NOMO-1 (cell line): Measurements from ENCODE around the gene CLTCL1.
A peak's percentile ranks its signal among the peaks of the same experiment; 100 is the strongest.
"Not testable (repeated sequence)": the region's sequence is repeated elsewhere in the genome, so short reads cannot be mapped to it uniquely, and the experiment has no call there.

Source experiments
- DNase-seq, 2 experiments: peaks; one replicate each; lab custom pipeline; 2025; ENCODE audit not compliant: unreplicated experiment in 2 of 2; lab: John Stamatoyannopoulos, UW

The CLTCL1 gene

DNA sequence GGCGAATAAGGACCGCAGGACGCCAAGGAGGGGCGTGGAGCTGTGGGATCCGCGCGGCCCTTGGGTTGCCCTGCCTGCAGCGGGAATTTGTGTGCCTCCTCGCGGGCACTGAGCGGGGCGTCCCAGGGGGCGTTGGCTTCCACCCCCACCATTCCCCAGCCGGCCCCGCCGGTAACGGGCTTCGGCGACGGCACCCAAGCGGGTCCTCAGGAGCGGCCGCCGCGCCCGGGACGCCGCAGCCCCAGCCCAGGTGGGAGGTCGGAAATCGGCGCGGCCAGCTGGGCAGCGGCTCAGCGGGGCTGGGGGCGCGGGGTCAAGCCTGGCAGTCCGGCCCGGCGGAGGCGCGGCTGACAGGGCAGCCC lies 320 bp downstream of the CLTCL1 start:
- DNase-seq = no peak

DNA sequence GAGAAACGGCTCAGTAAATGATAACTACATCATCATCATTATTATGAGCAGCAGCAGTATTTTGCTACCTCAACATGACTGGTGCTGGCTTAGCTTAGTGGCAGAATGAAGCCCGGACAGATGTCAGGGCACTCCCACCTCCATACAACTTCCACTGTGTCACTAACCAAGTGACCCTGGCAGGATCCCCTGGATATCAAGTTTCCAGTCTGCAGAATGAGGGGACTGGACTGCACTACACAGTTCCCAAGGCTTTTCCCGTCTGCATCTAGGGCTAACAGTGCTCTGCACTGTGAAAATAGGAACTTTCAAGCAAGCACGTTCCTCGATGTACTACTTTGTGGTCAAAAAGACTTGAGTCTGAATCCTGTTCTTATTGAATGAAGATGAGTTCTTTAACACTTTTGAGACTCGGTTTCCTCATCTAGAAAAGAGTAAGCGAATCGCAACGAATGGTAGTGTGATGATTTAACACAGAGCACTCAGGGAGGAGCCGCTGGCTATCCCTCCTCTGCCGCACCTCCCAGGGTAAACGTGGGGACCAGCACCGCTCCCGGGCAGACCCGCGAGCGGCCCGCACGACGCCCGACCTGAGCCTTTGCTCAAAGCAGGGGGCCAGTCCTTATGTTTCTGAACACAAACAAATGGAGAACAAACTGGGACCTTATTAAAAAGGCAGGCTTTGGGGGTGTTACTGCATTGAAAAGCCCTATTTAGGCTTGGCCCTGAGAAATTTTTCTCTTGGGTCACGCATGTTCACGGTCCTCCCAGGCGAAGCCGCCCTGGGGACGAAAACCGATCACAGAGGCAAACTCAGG lies 910 bp downstream of the CLTCL1 start:
- DNase-seq = peak in 1 of 2 experiments; percentile 29

DNA sequence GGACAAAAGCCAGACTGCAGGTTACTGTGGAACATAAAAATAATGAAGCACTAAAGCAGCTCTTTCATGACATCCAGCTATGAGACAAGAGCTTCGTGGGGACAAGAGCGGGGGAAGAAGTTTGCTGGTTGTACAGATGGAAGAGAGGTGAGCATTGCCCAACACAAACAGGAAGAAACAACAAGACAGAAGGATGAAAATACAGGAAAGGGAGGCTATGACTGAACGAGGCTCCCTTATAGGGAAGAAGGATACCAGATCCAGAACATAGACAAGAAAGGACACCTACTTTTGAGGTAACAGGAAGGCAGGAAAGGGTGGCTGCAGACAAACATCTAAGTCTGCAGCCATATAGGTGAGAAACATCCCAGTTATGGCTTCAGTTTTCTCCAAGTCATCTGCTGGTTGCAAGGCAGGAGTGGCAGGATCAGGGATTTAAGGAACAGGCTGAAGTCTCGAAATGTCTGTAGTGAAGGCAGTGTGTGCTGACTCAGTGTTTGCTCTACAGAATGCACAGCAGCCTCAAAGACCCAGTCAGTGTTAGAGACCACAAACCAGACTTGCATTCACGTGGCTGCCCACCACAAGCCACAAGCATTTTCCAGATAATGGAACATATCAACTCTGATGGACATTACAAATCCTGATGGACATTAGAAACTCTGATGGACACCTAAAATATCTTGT lies 1.9 kb downstream of the CLTCL1 start:
- DNase-seq = no peak

DNA sequence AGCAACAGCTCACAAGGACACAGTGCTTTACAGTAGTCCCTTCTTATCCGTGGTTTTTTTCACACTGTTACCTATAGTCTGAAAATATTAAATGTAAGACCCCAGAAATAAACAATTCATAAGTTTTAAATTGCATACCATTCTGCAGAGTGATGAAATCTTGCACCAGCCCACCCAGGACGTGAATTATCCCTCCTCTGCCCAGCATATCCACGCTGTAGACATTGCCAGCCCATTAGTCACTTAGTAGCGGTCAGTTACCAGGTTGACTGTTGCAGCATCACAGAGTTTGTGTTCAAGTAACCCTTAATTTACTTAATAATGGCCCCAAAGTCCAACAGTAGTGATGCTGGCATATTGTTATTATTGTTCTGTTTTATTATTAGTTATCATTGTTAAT lies 3.6 kb downstream of the CLTCL1 start:
- no peak for DNase-seq

- no peak for DNase-seq
These were observed 4.3 kb downstream of the CLTCL1 start for GRCh38 chr22:19287076-19287707.

DNA sequence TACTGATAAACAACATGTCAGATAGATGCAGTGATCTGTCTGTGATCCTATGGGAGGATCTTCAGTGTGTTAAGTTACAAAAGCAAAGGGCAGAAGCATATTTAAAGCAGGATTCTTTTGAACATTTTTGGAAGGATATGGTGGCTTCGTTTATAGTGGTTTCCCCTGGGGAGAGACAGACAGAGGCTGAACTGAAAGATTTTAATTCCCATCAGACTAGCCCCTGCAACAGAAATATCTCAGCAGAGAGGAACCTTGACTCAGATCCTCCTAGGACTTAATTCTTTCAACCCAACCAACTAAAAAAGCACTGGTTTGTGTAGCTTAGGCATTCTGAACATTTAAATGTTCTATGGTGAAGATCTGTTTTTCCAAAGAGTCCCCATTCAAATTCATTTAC lies 5.7 kb downstream of the CLTCL1 start:
- DNase-seq = no peak

- not testable (repeated sequence) for DNase-seq
These were observed 12.4 kb downstream of the CLTCL1 start for GRCh38 chr22:19279143-19279542.

DNA sequence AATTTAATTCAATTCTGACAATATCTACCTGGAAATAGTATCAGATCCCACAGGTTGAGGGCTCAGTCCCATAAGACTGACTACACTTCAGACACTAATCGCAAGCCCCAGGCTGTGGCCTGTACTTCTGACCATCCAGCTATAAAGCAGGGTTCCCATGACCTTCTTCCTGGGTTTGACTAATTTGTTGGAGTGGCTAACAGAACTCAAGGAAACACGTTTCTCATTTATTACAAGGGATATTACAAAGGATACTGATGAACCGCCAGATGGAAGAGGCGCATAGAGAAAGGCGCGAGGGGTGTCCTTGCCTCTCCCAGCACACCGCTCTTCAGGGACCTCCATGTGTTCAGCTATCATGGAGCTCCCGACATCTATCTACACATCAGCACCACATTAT lies 13.7 kb downstream of the CLTCL1 start:
- no peak for DNase-seq

- no peak for DNase-seq
These were observed 15.5 kb downstream of the CLTCL1 start for GRCh38 chr22:19275919-19276600.

DNA sequence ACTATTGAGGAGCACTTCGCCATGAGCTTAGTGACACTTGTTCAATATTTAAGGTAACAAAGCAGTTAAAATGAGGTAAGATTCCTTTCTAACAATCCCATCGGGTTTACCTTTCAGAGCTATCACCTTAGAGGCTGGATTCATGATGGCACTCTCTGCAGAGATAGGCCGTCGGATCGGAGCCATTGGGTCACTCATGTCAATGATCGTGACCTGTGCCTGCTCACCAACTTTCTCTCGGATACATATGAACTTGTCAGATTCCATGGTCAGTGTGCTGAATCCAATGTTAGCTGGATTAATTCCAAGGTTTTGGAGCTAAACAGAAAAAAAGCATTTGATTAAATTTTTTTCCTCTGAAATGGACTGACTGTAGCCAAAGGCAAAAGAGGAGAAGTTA lies 16.0 kb downstream of the CLTCL1 start:
- DNase-seq = no peak

GRCh38 chr22:19275104-19275503 lies 16.4 kb downstream of the CLTCL1 start:
- no peak for DNase-seq

GRCh38 chr22:19271856-19272535 lies 19.5 kb downstream of the CLTCL1 start:
- no peak for DNase-seq

DNA sequence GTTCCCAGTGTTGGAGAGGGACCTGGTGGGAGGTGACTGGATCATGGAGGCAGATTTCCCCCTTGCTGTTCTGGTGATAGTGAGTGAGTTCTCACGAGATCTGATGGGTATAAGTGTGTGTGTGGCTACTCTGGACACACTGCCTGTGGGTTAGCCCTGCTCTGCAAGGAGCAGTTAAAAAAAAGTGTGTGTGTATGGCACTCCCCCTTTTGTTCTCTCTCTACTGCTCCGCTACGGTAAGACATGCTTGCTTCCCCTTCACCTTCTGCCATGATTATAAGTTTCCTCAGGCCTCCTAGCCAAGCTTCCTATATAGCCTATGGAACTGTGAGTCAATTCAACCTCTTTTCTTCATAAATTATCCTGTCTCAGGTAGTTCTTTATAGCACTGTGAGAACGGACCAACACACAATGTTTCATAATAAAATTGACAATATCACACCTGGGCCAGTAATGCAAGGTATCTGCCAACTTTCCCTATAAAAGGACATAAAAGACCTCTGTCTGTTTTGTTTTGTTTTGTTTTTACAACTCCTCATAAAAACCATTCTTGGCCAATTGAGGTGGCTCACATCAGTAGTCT lies 20.2 kb downstream of the CLTCL1 start:
- DNase-seq = no peak

- DNase-seq = no peak
These were observed 20.6 kb downstream of the CLTCL1 start for GRCh38 chr22:19270873-19271272.

DNA sequence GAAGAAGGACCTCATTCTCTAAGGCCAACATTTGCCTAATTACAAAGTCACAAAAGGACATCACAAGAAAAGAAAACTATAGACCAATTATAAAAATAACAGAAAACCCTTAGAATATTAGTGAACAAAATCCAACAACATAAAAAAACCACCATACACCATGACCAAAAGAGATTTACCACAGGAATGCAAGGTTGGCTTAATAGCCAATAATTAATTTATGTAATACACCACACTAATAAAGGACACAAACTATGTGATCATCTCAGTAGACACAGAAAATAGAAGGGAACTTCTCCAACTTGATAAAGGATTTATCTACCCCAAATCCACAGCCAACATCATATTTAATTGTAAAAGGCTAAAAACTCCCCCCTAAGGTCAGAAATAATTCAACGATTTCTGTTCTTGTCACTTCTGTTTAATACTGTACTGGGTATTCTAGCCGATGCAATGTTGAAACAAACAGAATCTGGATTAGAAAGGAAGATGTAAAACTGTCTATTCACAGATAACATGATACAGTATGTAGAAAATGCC lies 24.9 kb downstream of the CLTCL1 start:
- no peak for DNase-seq

DNA sequence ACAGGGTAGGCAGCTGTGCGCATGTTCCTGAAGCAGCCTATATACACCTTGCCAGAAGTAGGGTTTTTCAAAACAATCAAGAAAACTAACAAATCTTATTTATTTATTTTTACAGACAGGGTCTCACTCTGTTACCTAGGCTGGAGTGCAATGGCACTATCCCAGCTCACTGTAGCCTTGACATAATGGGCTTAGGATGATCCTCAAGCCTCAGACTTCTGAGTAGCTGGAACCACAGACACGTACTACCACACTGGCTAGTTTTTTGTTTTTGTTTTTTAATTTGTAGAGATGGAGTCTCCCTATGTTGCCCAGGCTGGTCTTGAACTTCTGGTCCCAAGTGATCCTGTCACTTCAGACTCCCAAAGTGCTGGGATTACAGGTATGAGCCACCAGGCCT lies 25.7 kb downstream of the CLTCL1 start:
- DNase-seq = no peak

- DNase-seq = no peak
These were observed 30.7 kb downstream of the CLTCL1 start for GRCh38 chr22:19260804-19261203.

DNA sequence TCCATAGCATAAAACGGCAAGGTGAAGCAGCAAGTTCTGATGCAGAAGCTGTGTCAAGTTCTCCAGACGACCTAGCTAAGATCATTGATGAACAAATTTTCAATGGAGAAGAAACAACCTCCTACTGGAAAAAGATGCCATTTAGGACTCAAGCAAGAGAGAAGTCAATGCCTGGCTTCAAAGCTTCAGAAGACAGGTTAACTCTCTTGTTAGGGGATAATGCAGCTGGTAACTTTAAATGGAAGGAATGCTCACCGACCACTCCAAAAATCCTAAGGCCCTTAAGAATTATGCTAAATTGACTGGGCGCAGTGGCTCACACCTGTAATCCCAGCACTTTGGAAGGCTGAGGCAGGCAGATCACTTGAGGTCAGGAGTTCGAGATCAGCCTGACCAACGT lies 31.3 kb downstream of the CLTCL1 start:
- no peak for DNase-seq

DNA sequence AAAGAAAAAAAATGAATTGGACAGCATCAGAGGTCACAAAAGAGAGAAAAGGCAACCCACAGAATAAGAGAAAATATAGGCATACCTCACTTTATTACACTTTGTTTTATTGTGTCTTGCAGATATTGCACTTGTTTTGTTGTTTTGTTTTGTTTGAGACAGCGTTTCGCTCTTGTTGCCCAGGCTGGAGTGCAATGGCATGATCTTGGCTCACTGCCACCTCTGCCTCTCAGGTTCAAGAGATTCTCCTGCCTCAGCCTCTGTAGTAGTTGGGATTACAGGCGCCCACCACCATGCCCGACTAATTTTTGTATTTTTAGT lies 32.6 kb downstream of the CLTCL1 start:
- DNase-seq = not testable (repeated sequence)

- no peak for DNase-seq
These were observed 33.1 kb downstream of the CLTCL1 start for GRCh38 chr22:19258371-19258770.
